Omental fat pad (tissue), 4 donors: Measurements from ENCODE around the gene AGBL1. TPM values are rescaled to one million over a fixed set of nuclear protein-coding genes. Genes with fewer than 3 reads are reported as not detected.
A peak's percentile ranks its signal among the peaks of the same experiment; 100 is the strongest.

Experiments
- ATAC-seq: fragments of 150-250 bp; one replicate; pipeline ENCODE4 v1.9.1; 2016; ENCODE audit warnings: mild to moderate bottlenecking, moderate library complexity; ENCODE audit not compliant: low FRiP score
- DNase-seq: peaks from one replicate; pipeline ENCODE4 v3.0.0-alpha.2; 2019; ENCODE audit warnings: low spot score
- total RNA-seq, 4 donors: library from RNA; depleted of rRNA; stranded (reverse); fragments of >200 nt; gene quantifications; one replicate each; pipeline ENCODE4 v1.1.0, GENCODE V29; 2016
- TF ChIP-seq, protein P1 (sequence below), 3 donors: fragments of 450-650 bp; IDR thresholded peaks; one replicate each; pipeline ENCODE4 v1.5.1; 2016 to 2017; ENCODE audit warnings: antibody characterized with exemption in 3 of 3, mild to moderate bottlenecking in 3 of 3, moderate library complexity in 2 of 3

Gene AGBL1
- total RNA-seq, 4 donors from 2014 or later: not detected

DNA sequence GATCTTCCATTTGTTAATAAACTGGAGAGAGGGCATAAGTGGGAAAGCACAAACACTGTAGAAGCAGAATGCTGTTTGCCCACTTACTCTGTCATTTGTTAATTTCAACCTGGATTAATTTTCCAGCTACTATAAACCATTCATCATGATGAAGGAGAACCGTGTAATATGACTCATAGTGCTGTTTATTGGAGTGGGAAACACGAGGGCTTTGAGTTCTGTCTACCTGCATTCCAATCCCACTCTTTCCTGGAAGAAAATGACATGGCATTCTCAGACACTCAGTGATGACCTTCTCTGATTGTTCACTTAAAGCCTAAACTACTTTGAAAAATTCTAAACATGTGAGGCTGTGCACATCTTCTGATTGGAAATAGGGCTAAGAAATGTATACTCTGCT lies 826.7 kb downstream of the AGBL1 start:
- TF ChIP-seq, protein P1, sequence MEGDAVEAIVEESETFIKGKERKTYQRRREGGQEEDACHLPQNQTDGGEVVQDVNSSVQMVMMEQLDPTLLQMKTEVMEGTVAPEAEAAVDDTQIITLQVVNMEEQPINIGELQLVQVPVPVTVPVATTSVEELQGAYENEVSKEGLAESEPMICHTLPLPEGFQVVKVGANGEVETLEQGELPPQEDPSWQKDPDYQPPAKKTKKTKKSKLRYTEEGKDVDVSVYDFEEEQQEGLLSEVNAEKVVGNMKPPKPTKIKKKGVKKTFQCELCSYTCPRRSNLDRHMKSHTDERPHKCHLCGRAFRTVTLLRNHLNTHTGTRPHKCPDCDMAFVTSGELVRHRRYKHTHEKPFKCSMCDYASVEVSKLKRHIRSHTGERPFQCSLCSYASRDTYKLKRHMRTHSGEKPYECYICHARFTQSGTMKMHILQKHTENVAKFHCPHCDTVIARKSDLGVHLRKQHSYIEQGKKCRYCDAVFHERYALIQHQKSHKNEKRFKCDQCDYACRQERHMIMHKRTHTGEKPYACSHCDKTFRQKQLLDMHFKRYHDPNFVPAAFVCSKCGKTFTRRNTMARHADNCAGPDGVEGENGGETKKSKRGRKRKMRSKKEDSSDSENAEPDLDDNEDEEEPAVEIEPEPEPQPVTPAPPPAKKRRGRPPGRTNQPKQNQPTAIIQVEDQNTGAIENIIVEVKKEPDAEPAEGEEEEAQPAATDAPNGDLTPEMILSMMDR (IDR thresholded peaks at IDR 0.05): no peak
- ATAC-seq (no peak), DNase-seq (no peak)

DNA sequence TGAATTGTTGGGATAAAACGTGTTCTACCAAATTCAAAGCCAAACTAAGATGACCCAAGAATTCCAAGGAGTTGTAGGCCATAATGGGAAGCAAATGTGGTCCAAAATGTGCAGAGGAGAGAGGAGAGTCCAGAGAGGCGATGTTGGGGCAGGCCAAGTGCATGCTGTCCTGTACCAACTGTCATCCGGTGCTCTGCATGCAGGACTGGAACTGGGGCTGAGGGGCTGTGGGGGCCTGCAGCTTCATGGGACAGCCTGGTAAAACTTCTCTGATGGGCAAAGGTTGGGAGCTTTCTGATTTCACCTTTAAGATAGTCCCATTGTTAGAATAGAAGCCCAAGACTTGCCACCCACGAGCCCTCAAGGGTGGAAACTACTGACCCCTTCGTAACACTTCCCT lies 831.4 kb downstream of the AGBL1 start:
- TF ChIP-seq, protein P1 (IDR thresholded peaks at IDR 0.05): no peak
- no peak for DNase-seq

DNA sequence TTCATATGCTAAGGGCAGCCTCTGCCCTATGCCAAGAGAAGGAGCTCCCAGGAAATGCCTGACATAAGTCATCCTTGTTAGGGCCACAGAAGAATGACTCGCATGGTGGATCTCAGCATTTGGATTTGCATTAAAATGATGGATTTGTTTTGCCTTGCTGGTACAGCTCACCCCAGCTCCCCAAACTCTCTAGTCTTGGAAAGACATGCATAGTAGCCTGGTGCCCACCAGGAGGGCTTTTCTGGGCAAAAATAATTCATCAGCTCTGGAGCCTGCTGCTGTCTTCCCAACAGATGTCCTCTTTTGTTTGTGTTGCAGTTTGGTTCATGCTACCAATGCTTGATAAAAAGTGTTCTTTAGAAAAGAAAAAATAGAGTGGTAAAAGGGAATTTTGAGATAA lies 833.0 kb downstream of the AGBL1 start:
- DNase-seq: no peak
- no peak for ATAC-seq
- TF ChIP-seq, protein P1 (IDR thresholded peaks at IDR 0.05): no peak

More for the DNA sequence above, 831.4 kb downstream of the AGBL1 start:
- ATAC-seq: no peak

DNA sequence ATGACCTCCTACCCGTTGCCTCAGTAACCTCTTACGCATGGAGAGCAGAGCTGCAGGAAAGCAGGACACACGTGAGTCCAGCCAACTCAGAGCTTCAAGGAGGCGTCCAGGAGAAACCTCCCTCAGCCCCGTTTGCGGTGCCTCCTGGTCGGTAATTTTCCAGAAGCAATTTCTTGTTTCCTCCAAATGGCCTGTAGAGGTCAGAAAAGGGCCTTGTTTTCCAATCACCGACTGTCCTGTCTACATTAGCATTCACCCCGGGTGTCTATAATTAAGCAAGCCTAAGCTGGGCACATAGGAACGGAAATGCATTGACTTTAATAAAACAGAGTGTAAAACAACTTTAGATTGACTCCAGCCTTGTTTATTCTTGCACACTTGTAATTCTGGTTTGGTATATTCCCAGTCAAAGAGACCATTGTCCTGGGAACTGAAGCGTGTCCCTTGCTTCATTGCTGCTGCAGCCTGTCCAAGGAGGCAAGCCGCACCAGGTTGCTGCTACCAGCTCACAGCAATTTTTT lies 836.2 kb downstream of the AGBL1 start:
- ATAC-seq (peak; percentile 50), DNase-seq (no peak)
- TF ChIP-seq, protein P1 (IDR thresholded peaks at IDR 0.05): no peak

DNA sequence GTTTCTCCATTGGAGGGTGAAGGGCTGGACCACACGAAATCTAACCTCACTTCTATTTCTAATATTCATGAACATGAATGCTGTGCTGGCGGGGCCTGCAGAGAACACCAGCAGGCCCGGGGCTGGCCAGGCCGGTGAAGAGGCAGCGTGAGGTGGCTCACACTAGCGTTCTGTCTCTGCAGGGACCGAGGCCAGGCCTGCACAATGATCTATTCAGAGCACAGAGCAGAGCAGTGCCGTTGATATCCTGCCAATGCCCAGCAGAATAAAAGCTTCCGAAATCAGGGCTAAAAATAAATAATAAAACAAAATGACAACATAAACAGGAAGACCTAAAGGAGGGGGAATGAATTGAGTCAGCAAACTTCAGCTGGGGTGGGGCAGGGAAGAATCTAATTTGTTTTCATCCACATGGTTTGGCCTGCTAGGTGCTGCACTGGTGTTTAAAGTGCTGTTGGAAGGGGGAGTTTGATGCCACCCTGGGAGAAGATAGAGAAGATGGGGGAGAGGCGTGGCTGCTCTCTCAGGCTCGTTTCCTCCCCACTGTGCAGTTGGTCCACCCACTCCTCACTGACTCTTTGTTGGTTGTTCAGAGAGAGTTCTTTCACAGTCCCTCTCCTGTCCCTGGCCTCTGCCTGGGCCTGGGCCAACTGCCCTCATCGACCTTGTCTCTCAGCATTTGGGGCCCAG lies 837.1 kb downstream of the AGBL1 start:
- TF ChIP-seq, protein P1 (IDR thresholded peaks at IDR 0.05): no peak
- ATAC-seq (no peak), DNase-seq (no peak)

DNA sequence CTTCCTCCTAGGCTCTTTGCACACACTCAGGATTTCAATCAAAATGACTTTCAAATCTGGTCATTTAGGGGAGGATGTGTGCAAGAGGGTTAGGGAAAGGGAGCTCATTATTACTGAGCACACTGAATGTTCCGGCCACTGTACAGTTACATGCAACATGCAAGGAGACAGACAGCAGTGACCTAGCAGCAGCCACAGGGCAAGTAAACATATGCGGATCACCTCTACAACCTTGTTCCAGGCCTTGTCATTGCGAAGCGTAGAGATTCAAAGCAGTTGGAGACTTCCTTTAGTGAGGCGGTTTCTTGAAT lies 837.6 kb downstream of the AGBL1 start:
- DNase-seq (no peak), ATAC-seq (no peak)
- TF ChIP-seq, protein P1 (IDR thresholded peaks at IDR 0.05): no peak

DNA sequence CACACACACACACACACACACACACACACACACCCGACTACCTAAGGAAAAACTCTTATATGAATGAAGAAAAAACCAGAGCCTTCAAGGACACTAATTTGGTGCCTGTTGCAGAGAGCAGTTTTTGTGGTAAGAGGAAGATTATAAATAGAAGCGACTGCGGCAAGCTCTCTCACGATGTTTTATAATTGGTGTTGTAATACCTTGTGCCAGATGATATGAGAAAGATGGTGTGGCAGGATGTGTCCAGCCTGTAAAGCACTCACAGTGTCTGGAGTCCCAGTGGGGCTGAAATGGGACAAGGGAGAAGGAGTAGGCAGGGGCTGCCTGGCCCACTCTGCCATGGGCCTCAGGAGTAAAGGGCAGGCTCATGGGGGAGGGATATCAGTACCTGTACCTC lies 839.9 kb downstream of the AGBL1 start:
- TF ChIP-seq, protein P1 (IDR thresholded peaks at IDR 0.05): no peak
- ATAC-seq (no peak), DNase-seq (no peak)
